Measurements from ENCODE around the gene LONP2. TPM values are rescaled to one million over a fixed set of nuclear protein-coding genes. Genes with fewer than 3 reads are reported as not detected.

Gene LONP2, protein sequence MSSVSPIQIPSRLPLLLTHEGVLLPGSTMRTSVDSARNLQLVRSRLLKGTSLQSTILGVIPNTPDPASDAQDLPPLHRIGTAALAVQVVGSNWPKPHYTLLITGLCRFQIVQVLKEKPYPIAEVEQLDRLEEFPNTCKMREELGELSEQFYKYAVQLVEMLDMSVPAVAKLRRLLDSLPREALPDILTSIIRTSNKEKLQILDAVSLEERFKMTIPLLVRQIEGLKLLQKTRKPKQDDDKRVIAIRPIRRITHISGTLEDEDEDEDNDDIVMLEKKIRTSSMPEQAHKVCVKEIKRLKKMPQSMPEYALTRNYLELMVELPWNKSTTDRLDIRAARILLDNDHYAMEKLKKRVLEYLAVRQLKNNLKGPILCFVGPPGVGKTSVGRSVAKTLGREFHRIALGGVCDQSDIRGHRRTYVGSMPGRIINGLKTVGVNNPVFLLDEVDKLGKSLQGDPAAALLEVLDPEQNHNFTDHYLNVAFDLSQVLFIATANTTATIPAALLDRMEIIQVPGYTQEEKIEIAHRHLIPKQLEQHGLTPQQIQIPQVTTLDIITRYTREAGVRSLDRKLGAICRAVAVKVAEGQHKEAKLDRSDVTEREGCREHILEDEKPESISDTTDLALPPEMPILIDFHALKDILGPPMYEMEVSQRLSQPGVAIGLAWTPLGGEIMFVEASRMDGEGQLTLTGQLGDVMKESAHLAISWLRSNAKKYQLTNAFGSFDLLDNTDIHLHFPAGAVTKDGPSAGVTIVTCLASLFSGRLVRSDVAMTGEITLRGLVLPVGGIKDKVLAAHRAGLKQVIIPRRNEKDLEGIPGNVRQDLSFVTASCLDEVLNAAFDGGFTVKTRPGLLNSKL
- 23.6 to 31.2 TPM (median 28.7 TPM) in 5 replicates for total RNA-seq (2022; extraction: Qiagen RNA extraction)

DNA sequence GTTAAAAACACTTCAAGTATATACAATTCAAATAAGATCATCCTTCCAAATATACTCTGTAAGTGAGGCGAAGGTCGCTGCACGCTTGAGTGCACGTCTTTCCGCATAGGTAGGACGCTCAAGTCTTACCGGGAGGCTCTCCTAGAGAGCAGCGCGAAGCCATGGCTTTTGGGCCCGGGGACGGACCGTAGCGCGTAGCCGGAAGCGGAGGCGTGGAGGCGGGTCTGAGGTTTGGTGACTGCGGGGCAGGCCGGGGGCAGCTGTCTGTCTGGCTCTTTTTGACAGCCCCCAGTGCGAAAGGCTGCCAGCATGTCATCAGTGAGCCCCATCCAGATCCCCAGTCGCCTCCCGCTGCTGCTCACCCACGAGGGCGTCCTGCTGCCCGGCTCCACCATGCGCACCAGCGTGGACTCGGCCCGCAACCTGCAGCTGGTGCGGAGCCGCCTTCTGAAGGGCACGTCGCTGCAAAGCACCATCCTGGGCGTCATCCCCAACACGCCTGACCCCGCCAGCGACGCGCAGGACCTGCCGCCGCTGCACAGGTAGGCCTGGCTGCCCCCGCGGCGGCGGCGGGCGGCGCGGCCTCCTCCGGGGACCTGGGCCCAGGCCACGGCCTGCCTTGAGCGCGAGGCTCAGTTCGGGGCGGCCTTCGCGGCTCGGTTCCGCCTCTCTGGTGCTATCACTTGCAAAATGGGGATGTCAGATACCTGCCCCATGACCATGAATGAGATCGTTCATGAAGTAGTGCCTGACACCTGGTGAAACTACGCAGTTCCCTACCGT is at the start of gene LONP2:
TSS of gene LONP2 (plus strand) at position 221 of the 783 bp plus-strand sequence. CDS start at position 310, 89 bp downstream.

DNA sequence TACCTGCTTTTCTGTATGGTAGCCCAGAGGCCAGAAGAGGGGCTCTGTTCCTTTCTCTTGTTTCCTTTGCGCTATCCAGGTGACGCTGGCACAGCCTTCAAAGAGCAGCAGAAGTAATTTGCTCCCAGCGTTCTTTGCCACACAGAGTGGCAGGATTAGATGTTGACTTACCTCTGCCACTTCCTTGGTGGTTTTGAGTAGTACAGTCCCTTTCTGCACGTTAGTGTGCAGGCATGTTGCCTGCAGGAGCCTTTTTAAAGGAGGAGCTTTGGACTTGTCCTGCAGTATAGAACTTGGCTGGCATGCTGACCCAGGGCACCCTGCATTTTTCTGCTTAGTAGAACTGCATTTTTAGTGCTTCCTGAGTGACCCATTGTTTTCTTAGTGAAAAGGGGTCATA is 3.2 kb downstream of the LONP2 start, which contains the start of gene ABCC11:
TSS of gene ABCC11 (minus strand) at position 229 of the 400 bp plus-strand sequence. CDS start 15,618 bp downstream, outside the sequence.

DNA sequence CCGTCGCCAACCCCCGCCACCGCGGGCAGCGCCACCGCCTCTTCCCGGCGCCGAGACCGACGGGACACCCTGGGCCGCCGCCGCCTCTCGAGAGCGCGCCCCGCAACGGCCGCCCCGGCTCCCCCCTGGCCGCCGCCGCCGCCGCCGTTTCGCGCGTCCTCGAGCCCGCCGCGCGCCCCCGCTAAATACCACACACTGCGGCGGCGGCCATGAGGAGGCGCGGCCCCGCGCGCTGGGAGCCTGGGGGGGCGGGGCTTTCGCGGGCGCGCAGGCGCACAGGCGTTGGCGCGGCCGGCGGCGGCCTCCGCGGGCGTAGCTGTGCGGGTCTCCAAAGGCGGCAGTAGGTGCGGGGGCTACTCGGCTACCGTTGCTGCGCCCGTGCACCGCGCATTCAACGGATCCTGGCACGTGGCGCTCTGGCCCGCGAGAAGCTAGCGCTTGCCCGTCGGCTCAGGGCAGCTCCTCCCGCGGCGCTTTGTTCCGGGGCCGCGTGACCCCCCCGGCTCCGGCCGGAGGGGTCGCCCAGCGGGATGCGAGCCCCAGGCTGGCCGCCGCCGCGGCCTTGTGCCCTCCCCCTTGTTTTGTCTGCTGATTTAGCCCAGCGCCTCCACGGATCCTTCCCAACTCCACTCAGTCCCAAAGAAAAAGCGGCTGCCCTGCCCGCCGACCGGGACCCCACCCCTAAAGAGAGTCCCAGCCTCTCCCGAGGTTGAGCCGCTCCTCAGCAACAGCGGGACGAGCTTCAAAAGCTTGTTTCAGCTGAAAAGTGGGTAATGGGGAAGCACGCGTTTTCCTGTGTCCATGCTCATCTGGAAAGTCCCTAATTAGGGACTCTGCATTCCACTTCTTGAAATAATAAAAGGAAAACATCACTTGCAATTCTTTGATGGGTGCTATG is 141.4 kb downstream of the LONP2 start, which contains the start of gene SIAH1:
TSS of gene SIAH1 (minus strand) at position 161 of the 898 bp plus-strand sequence. CDS start 22,985 bp downstream, outside the sequence.

Other genes with a start within 250 kb of the LONP2 start
- gene ABCC12, start 88.3 kb upstream of the LONP2 start, total RNA-seq (2022; extraction: Qiagen RNA extraction), result 0.02 to 0.15 TPM (median 0.05 TPM) in 5 replicates
- gene ABCC11, start 3.2 kb downstream of the LONP2 start, total RNA-seq (2022; extraction: Qiagen RNA extraction), result 0.05 to 0.25 TPM (median 0.08 TPM) in 5 replicates
- 11.4 to 14.6 TPM (median 14.3 TPM) in 5 replicates for gene SIAH1, start 141.1 kb downstream of the LONP2 start, total RNA-seq (2022; extraction: Qiagen RNA extraction)